ENCODE data around the gene HACD2. TPM values are rescaled to one million over a fixed set of nuclear protein-coding genes. Genes with fewer than 3 reads are reported as not detected.

Gene HACD2
- total and polyA plus RNA-seq, 10 of the 15 experiments (the other 5 are each of a cell fraction or from before 2014, with no cell fraction given), result 9.1 to 30.0 (median 18.8) TPM

DNA sequence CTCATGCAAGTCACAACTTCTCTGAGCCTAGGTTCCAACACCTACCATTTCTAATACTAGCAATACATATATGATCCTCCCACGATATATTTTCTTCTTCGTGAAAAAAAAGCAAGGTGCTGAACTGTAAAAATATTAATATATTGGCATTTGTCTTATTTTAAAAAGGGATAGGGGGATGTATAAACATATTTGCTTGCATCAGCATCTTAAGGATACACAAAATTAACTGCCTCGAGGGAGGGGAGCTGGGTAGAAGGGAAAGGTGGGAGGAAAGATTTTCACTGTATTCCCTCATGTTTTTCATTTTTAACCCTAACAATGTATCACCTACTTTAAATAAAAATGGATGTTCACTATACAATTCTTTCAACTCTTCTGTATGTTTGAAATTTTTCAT, 1.3 kb downstream of the HACD2 start (continued):
- TF ChIP-seq E2F8 (IDR thresholded peaks at IDR 0.05; ENCODE audit: low read depth, partially characterized antibody) (no peak), KLF5 (IDR thresholded peaks at IDR 0.05; ENCODE audit: partially characterized antibody) (no peak), SIX5 (IDR thresholded peaks at IDR 0.05; ENCODE audit: low read depth, low read length, severe bottlenecking) (no peak), CBFB (IDR thresholded peaks at IDR 0.05; ENCODE audit: low read depth) (no peak), HCFC1 (IDR thresholded peaks at IDR 0.05; ENCODE audit: low read length) (no peak), BCL11A (IDR thresholded peaks at IDR 0.05; ENCODE audit: low read depth, low read length) (no peak), NR2C1 (IDR thresholded peaks at IDR 0.05) (no peak)
- TF ChIP-seq, protein P1, sequence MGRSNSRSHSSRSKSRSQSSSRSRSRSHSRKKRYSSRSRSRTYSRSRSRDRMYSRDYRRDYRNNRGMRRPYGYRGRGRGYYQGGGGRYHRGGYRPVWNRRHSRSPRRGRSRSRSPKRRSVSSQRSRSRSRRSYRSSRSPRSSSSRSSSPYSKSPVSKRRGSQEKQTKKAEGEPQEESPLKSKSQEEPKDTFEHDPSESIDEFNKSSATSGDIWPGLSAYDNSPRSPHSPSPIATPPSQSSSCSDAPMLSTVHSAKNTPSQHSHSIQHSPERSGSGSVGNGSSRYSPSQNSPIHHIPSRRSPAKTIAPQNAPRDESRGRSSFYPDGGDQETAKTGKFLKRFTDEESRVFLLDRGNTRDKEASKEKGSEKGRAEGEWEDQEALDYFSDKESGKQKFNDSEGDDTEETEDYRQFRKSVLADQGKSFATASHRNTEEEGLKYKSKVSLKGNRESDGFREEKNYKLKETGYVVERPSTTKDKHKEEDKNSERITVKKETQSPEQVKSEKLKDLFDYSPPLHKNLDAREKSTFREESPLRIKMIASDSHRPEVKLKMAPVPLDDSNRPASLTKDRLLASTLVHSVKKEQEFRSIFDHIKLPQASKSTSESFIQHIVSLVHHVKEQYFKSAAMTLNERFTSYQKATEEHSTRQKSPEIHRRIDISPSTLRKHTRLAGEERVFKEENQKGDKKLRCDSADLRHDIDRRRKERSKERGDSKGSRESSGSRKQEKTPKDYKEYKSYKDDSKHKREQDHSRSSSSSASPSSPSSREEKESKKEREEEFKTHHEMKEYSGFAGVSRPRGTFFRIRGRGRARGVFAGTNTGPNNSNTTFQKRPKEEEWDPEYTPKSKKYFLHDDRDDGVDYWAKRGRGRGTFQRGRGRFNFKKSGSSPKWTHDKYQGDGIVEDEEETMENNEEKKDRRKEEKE (IDR thresholded peaks at IDR 0.05), result no peak
